Activated T-cell treated with anti-CD3 and anti-CD28 coated beads, Interleukin-2, amount 50 U/mL, for 48 hours (primary cell): Measurements from ENCODE around the gene UBN1.

Source experiments
- DNase-seq, 2 experiments: peaks; one replicate each; pipeline ENCODE4 v3.0.0-alpha.2; 2020

UBN1 gene

DNA sequence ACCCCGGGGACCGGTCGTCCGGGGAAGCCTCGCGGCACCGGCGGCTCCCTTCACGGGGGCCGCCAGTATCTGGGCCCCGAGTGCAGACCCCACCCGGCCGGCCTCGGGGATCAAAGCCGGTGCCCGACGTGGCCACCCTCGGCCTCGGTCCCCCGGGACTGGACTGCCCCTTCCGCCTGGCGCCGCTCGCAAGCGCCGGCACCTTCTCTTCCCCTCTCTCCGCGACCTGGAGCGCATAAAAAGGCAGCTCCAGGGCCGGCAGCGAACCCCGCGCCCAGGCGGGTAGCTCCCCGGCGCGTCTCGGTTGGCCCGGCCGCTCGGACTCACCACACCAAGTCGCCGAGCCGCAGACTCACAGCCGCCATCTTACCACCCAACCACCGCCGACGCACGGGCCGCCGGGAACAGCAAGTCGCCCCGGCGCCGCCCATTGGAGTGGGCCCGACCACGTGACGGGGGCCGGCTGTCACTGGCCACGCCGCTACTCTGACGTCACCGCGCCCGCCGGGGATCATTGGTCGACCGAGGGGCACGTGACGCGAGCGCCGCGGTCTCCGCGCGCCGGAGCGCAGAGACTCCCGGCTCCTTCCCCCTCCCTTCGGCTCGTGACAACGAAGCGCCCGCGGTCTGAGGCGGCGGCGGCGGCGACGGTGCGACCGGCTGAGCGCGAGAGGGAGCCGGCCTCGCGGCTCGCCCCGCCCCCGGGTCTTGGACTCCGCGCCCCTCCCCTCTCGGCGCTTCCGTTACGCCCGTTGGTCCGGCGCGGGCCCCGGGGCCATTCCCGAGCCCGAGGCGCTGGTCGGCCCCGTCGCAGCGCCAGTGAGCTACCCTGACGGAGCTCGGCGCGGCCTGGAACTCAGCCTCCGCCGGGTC, at the start of gene UBN1, which contains the start of gene GLYR1:
UBN1 (plus strand) TSS at position 581 of the 873 bp plus-strand sequence. CDS start 5,437 bp downstream, outside the sequence.
GLYR1 (minus strand) TSS at position 388 of the 873 bp plus-strand sequence; CDS start at position 365, 23 bp downstream.
- peak; percentile 100 for DNase-seq

DNA sequence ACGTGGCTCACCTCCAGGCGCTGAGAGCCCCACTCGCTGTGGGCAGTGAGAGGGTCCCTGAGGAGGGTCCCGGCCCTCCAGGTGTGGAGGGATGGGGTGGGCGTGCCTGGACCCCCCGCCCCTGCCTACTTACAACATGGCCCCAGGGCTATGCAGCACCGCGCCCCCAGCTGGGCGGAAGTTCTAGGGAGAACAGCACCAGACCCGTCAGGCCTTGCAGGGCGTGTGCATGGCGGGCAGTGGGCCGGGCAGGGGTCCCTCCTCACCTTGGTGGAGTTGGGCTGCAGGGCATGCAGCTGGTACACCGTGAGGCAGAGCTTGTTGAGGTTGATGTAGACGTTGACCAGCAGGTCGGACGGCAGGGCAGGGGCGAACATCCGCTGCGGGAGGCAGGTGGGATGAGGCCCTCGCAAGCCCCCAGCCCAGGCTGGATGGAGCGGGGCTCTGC, 49.5 kb upstream of the UBN1 start:
- no peak for DNase-seq

DNA sequence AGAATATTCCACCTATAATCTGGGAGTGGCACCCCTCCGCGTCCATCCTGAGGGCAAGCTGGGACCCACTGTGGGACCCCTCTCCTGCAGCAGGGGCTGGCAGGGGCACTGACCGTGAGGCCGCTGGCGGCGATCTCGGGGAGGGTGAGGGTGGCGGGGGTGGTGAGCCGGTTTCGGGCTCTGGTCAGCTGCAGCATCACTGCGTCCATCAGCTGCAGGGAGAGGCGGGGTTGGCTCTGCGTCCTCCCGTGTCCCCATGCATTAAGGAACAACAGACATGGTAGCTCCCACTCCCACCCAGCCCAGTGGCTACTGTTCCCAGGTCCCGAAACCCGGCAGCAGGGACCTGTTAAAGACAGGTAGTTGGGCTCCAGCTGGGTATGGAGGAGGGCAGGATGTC, 48.8 kb upstream of the UBN1 start:
- DNase-seq: no peak

DNA sequence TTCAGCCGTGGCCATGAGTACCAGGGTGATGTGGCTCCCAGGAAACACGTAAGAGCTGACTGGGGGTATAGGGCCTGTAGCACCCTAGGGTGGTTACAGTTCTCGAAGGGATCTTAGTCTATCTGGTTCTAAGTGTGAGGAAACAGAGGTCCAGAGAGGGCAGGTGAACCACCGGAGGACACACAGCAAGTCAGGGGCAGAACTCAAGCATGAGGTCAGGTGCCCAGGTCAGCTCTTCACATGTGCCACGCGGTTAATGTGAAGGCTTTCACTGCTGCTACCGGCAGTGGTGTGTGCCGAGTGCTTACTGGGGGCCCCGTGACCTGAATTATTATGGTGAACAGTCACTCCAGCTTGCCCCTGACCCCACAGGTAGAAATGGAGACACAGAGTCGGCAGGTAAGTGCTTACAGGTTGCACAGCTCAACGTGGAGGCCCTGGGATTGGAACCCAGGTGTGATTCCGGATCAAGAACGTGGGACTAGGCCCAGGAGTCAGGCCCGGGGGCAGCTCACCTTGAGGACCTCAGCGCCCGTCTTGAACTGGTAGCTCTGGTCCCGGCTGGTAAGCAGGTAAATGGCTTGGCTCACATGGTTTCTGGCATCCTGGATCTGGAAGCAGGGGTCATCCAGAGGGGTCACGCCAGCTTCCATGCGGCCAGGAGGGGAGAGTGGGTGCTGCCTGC, 48.0 kb upstream of the UBN1 start:
- DNase-seq: no peak

- no peak for DNase-seq
Observed at GRCh38 chr16:4800290-4801041, 46.8 kb upstream of the UBN1 start.

GRCh38 chr16:4801051-4801961, 46.0 kb upstream of the UBN1 start:
- peak in 1 of 2 experiments; percentile 27 for DNase-seq

- peak; percentile 82 to 83 for DNase-seq
Observed at GRCh38 chr16:4801962-4802658, 45.2 kb upstream of the UBN1 start, which contains the start of gene ROGDI. Gene ROGDI (minus strand): TSS chr16:4802633. CDS start chr16:4802571, 62 bp downstream.

- peak; percentile 92 to 95 for DNase-seq
Observed at GRCh38 chr16:4802659-4803287, 44.5 kb upstream of the UBN1 start.

- DNase-seq: no peak
Observed at GRCh38 chr16:4803401-4803844, 43.9 kb upstream of the UBN1 start.

DNA sequence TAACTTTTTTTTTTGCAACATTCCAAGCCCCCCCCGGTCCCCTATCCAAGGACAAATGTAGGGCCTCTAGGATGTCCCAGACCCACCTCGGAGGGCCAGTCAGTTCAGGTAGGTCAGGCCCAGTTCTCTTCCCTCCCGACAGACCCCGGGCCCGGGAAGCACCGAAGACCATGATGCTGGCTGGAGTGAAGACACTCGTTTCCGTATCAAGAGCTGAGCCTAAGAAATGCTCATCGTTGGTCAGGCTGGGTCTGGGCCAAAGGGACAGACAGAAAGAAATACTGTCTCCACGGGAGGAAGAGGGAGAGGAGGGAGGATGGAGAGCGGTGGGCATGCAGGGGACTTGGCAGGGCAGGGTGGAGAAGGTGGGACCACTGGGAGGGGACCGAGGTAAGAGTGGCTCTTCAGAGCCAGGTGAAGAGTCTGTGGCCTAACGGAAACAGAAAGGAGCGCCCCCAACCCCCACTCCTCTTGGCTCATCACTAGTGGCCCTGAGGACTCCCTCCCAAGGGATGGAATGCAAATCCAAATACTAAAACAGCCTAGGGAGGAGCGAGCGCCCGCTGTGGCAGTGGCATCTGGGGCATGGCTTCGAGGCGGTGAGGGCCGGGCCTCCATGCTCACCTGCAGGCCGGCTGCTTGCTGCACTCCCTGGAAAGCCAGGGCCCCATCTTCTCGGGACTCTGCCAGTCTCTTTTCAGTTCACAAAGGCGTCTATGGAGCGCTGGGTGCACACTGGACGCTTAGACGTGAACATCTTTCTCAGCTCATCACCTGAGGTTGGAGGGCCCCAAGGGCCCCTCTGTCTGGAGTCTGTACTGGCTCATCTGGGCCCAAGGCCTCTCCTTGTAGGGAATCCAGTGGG, 43.2 kb upstream of the UBN1 start:
- DNase-seq: no peak

DNA sequence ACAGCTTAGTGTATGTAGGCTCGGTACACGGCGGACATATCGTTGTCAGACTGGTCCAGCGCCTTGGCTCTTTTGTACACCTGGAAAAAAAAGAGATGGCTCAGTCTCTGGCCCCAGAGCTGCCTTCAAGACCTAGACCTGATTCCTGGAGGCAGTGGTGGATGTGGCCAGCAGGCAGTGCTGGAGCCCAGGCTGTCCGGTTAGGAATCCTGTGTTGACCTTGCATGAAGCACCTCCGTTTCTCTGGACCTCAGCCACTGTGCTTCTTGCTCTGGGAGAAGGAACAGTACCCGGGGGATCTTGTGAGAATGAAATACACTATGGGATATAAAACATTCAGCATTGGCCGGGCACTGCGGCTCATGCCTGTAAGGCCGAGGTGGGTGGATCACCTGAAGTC, 42.0 kb upstream of the UBN1 start:
- no peak for DNase-seq

DNA sequence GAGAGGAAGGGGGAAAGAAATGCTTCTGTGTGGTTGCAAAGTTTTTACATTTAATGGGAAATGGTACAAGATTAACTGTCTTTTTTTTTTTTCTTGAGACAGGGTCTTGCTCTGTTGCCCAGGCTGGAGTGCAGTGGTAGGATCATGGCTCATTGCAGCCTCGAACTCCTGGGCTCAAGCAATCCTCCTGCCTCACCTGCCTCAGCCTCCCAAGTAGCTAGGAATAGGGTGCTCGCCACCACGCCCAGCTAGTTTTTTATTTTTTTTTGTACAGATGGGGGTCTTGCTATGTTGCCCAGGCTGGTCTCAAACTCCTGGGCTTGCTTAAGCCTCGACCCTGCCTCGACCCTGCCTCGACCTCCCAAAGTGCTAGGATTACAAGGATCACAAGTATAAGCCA, 41.0 kb upstream of the UBN1 start:
- no peak for DNase-seq

DNA sequence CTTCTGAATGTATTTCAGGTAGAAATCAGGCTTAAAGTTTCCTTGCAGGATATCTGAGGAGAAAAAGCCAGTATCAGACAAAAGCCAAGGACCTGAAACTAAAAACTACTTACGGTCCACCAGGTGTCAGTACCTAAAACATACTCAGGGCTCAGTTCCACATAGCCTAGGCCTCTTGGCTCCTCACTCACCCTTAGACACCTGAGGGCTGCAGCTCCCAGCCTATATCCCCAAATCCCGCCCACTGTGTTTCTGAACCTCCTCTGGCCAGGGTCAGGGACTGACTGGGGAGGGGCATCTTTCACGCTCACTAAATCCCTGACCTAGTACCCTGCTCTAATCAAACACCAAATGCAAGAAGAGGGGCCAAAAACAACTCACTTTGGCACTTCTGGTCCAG, 36.0 kb upstream of the UBN1 start:
- DNase-seq: no peak

DNA sequence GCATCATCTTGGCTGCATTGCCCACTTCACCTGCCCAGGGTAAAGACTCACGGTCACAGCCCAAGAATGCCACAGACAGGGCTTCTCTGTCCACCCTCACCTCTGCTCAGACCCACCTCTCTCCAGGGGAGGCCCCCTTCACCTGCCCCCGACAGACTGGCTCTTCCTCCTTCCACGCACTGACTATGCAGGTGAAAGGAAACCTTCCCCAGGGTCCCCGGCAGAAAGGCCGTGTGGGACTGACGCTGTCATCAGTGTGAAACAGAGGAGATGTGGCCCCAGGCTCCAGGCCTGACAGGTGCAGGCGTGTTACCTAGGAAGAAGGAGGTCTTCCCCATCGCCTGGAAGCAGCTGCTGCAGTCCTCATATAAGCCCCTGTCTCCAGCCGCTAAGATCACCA, 35.5 kb upstream of the UBN1 start:
- DNase-seq: no peak

GRCh38 chr16:4813251-4814003, 33.9 kb upstream of the UBN1 start:
- DNase-seq: no peak

- no peak for DNase-seq
Observed at GRCh38 chr16:4814046-4814445, 33.2 kb upstream of the UBN1 start.

DNA sequence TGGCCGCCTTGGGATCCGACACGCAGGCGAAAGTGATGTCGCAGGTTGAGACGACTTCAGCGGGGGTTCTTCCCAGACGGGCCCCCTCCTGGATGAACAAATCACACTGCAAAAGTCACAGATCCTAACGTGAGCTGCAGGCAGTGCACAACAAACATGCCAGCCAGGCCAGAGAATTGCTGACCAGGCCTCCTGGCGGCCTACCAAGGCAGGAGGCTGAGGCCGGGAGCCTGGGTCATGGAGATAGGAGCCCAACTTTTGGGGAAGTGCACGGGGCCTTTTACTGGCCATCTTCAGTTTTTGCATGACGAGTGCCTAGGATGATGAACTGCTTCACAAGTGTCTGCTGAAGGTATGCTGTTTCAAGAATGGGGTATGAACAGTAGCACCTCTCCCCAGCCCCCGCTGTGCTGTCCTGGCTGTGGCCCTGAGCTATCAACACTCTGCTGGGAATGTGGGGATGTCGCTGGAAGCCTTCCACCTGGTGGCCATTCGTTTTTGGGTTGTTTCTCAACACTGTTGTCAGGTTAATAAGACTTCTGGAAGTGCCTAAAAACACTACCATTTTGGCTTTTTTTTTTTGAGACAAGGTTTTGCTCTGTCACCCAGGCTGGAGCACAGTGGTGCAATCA, 32.6 kb upstream of the UBN1 start:
- no peak for DNase-seq

DNA sequence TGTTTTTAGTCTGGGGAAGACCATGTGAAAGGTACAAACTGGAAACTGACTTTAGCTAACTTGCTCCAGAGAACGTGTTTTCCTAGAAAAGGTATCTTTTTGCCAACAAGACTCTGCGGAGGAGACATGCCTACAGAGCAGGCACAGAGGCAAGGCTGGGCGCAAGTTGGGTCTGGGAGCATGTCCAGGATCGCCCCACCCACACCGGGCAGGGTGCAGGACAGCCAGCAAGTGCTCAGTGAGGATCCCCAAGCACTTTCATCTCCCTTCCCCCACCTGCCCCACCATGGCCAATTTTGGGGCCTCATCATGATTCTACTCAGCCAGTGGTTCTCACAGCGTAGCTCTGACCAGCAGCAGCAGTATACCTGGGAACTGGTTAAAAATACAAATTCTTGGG, 26.6 kb upstream of the UBN1 start:
- no peak for DNase-seq
